GM23248 (cell line): ENCODE measurements around the gene WDFY1. TPM values are rescaled to one million over a fixed set of nuclear protein-coding genes. Genes with fewer than 3 reads are reported as not detected.

Source experiments
- DNase-seq: peaks from one replicate; pipeline ENCODE4 v3.0.0-alpha.2; 2015
- H2AFZ ChIP-seq: fragments of 200-600 bp; sonication (generic); 2 replicates; pipeline ENCODE4 v1.6.1; 2016; ENCODE audit warnings: antibody characterized with exemption
- H3F3A ChIP-seq: fragments of 200-600 bp; sonication (generic); 2 replicates; pipeline ENCODE4 v1.6.1; 2016; ENCODE audit warnings: mild to moderate bottlenecking, antibody characterized with exemption, mixed run types; ENCODE audit not compliant: insufficient read depth
- H3K27ac ChIP-seq: fragments of 200-600 bp; sonication (generic); 2 replicates; pipeline ENCODE4 v1.5.1; 2016; ENCODE audit warnings: mild to moderate bottlenecking
- H3K27me3 ChIP-seq: fragments of 200-600 bp; sonication (generic); replicated peaks from 2 replicates; pipeline ENCODE4 v1.6.1; 2016; ENCODE audit warnings: mild to moderate bottlenecking; ENCODE audit not compliant: insufficient read depth
- H3K36me3 ChIP-seq: fragments of 200-600 bp; sonication (generic); 2 replicates; pipeline ENCODE4 v1.6.1; 2016; ENCODE audit warnings: low read depth, mild to moderate bottlenecking
- H3K4me1 ChIP-seq: fragments of 200-600 bp; sonication (generic); 2 replicates; pipeline ENCODE4 v1.6.1; 2016; ENCODE audit warnings: mild to moderate bottlenecking; ENCODE audit not compliant: insufficient read depth
- H3K4me2 ChIP-seq: fragments of 200-600 bp; sonication (generic); one replicate; pipeline ENCODE4 v1.6.1; 2016; ENCODE audit warnings: mild to moderate bottlenecking; ENCODE audit not compliant: unreplicated experiment
- H3K4me3 ChIP-seq: fragments of 200-600 bp; sonication (generic); 2 replicates; pipeline ENCODE4 v1.5.1; 2016; ENCODE audit warnings: mild to moderate bottlenecking
- H3K79me2 ChIP-seq: fragments of 200-600 bp; sonication (generic); 2 replicates; pipeline ENCODE4 v1.6.1; 2016; ENCODE audit warnings: mild to moderate bottlenecking; ENCODE audit not compliant: insufficient read depth
- H3K9ac ChIP-seq: fragments of 200-600 bp; sonication (generic); 2 replicates; pipeline ENCODE4 v1.6.1; 2016; ENCODE audit warnings: mild to moderate bottlenecking
- H3K9me2 ChIP-seq: fragments of 200-600 bp; sonication (generic); 2 replicates; pipeline ENCODE4 v1.6.1; 2016; ENCODE audit warnings: mixed run types, mild to moderate bottlenecking, moderate library complexity; ENCODE audit not compliant: insufficient read depth
- H3K9me3 ChIP-seq: fragments of 200-600 bp; sonication (generic); one replicate; pipeline ENCODE4 v1.6.1; 2017; ENCODE audit warnings: low read depth
- H4K20me1 ChIP-seq: fragments of 200-600 bp; sonication (generic); 2 replicates; pipeline ENCODE4 v1.6.0; 2016; ENCODE audit not compliant: insufficient read depth
- EZH2 ChIP-seq: fragments of 200-600 bp; sonication (generic); IDR thresholded peaks from 2 replicates; pipeline ENCODE4 v1.6.1; 2018; ENCODE audit warnings: antibody characterized with exemption, mild to moderate bottlenecking; ENCODE audit not compliant: insufficient read depth, poor library complexity, severe bottlenecking
- EZH2phosphoT487 ChIP-seq: fragments of 200-600 bp; sonication (generic); IDR thresholded peaks from 2 replicates; pipeline ENCODE4 v1.6.1; 2018; ENCODE audit warnings: antibody characterized with exemption, moderate library complexity, mild to moderate bottlenecking, low read depth; ENCODE audit not compliant: insufficient read depth
- WGBS, 2 experiments: methylation state at CpG; one replicate each; pipeline ENCODE4 v1.1.6; 2015 to 2017; ENCODE audit warnings: low lambda C conversion rate in 2 of 2, low coverage in 1 of 2; ENCODE audit errors: missing lambda C conversion rate in 2 of 2; 5-methylcytosine and 5-hydroxymethylcytosine counted together
- in situ Hi-C: fragments of 300-500 bp; cut with MboI; formaldehyde crosslinking; loops from 2 replicates; pipeline ENCODE4 v1.15.0; 2020
- polyA plus RNA-seq: library from polyadenylated mRNA; unstranded; fragments of >200 nt; fragmentation: Nextera tagmentation; extraction: Ambion mirVana; gene quantifications from 2 replicates; pipeline ENCODE4 v1.2.1, GENCODE V29; 2016
- total RNA-seq: library from RNA; depleted of rRNA; stranded (reverse); fragments of >200 nt; shearing (Covaris generic); gene quantifications from 2 replicates; pipeline ENCODE4 v1.2.3, GENCODE V29; 2014

The WDFY1 gene
- total and polyA plus RNA-seq, 2 experiments from 2014 or later: 65.1 to 81.2 TPM

GRCh38 chr2:223897669-223898330 is 47.3 kb downstream of the WDFY1 start:
- 88 to 89% methylated on average over 5 of the region's 5 CpGs for WGBS, 2 experiments
- TF ChIP-seq EZH2phosphoT487 (no peak), EZH2 (no peak)

GRCh38 chr2:223896833-223897311 is 48.3 kb downstream of the WDFY1 start:
- WGBS, 2 experiments: 51 to 58% methylated on average over 4 of the region's 4 CpGs
- Histone ChIP-seq H3K4me3 (no peak overlapping the region), H3K36me3 (peaks cover 48% of the 10 kb centered on the region), H3K4me2 (no peak overlapping the region), H3K9me2 (no peaks in the 10 kb centered on the region), H3K9me3 (no peaks in the 10 kb centered on the region), H3K79me2 (peaks cover 16% of the 10 kb centered on the region; the same call in 1 of the 2 replicates), H3K27me3 (no peaks in the 10 kb centered on the region), H2AFZ (no peak overlapping the region), H3K4me1 (no peaks in the 10 kb centered on the region), H3K9ac (no peak overlapping the region), H3F3A (peaks cover 7% of the 10 kb centered on the region), H3K27ac (peak overlapping the region; percentile 6; the same call in 1 of the 2 replicates), H4K20me1 (no peaks in the 10 kb centered on the region)
- in situ Hi-C loops: no loop called here
- peak; percentile 37 for DNase-seq
- TF ChIP-seq EZH2 (no peak), EZH2phosphoT487 (no peak)

More at GRCh38 chr2:223897669-223898330, 47.3 kb downstream of the WDFY1 start:
- in situ Hi-C loops: no loop called here
- peaks cover 40% of the 10 kb centered on the region for H3K36me3 ChIP-seq
- H3K9me3 ChIP-seq: no peaks in the 10 kb centered on the region
- H3K4me3 ChIP-seq: no peak overlapping the region
- no peak for DNase-seq
- peaks cover 7% of the 10 kb centered on the region for H3F3A ChIP-seq
- no peak overlapping the region for H2AFZ ChIP-seq
- no peak overlapping the region for H3K9ac ChIP-seq
- H3K4me2 ChIP-seq: no peak overlapping the region
- H3K79me2 ChIP-seq: peaks cover 16% of the 10 kb centered on the region; the same call in 1 of the 2 replicates
- H3K9me2 ChIP-seq: no peaks in the 10 kb centered on the region
- H3K4me1 ChIP-seq: no peaks in the 10 kb centered on the region
- H4K20me1 ChIP-seq: no peaks in the 10 kb centered on the region
- no peak overlapping the region for H3K27ac ChIP-seq
- H3K27me3 ChIP-seq: no peaks in the 10 kb centered on the region

DNA sequence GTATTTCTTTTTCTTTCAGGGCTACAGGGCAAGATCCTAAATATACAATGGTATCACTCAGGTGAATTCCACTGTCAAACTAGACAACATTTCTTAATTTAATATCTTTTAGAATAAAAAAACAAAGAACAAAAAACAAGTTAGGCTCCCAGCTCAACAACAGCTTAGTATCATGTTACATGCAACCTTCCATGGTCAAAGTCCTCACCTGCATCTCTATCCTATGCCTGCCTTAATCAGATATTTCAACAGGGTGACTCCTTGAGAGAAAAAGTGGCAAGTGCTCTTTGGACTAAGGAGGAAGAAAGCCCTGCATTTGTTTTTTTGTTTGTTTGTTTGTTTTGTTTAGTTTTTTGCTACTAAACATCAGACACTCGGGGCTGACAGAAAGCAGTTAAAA is 50.2 kb downstream of the WDFY1 start:
- peaks cover 38% of the 10 kb centered on the region for H3K36me3 ChIP-seq

DNA sequence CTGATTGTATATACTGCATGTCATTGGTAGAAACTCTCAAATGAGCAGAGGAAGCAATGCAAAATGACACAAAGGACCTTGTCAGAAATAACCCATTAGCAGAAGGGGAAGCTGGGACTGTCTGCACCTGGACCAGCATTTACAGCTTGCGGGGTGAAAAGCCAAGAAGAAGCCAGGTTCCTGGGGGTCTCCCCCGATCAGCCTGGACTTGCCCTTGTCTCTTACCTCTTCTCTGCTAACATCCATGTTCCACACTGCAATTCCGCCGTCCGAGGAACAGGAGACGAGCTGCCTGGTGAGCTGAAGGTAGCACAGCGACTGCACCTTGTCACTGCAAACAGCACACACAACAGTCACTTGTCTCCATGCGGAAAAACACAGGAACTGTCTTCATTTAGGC is 51.1 kb downstream of the WDFY1 start:
- Histone ChIP-seq H3K79me2 (peaks cover 20% of the 10 kb centered on the region), H3K9ac (no peak overlapping the region), H3K36me3 (peaks cover 41% of the 10 kb centered on the region), H3K9me3 (no peaks in the 10 kb centered on the region), H3F3A (peaks cover 7% of the 10 kb centered on the region), H2AFZ (no peak overlapping the region), H3K27ac (no peak overlapping the region), H3K4me1 (no peaks in the 10 kb centered on the region), H3K4me2 (no peak overlapping the region), H4K20me1 (no peaks in the 10 kb centered on the region), H3K4me3 (no peak overlapping the region), H3K9me2 (no peaks in the 10 kb centered on the region), H3K27me3 (no peaks in the 10 kb centered on the region)
- in situ Hi-C loops: no loop called here
- no peak for DNase-seq
- WGBS, 2 experiments: 94 to 96% methylated on average over 8 of the region's 8 CpGs
- TF ChIP-seq EZH2: no peak
- TF ChIP-seq EZH2phosphoT487: no peak

More for the DNA sequence above, 50.2 kb downstream of the WDFY1 start:
- peaks cover 16% of the 10 kb centered on the region; the same call in 1 of the 2 replicates for H3K79me2 ChIP-seq
- no peaks in the 10 kb centered on the region for H3K4me1 ChIP-seq
- no peaks in the 10 kb centered on the region for H3K9me2 ChIP-seq
- 89 to 100% methylated on average over 1 of the region's 1 CpG for WGBS, 2 experiments
- no peak overlapping the region for H3K27ac ChIP-seq
- TF ChIP-seq EZH2phosphoT487: no peak
- TF ChIP-seq EZH2: no peak
- no peak overlapping the region for H3K4me2 ChIP-seq
- H3K9ac ChIP-seq: no peak overlapping the region
- H3K27me3 ChIP-seq: no peaks in the 10 kb centered on the region
- no peaks in the 10 kb centered on the region for H3K9me3 ChIP-seq
- DNase-seq: no peak
- H2AFZ ChIP-seq: no peak overlapping the region
- in situ Hi-C loops: no loop called here
- peaks cover 7% of the 10 kb centered on the region for H3F3A ChIP-seq
- H3K4me3 ChIP-seq: no peak overlapping the region
- H4K20me1 ChIP-seq: no peaks in the 10 kb centered on the region
